GM13976 (cell line): ENCODE results near the gene DISP3.

Source experiments
- DNase-seq: peaks from one replicate; pipeline ENCODE4 v3.0.0; 2012; ENCODE audit warnings: low spot score
- in situ Hi-C: fragments of 300-500 bp; cut with MboI; formaldehyde crosslinking; loops from one replicate; pipeline ENCODE4 v1.12.0; 2022; ENCODE audit warnings: low sequenced_read_pairs, mixed read lengths, inconsistent platforms; ENCODE audit not compliant: unreplicated experiment
- TF ChIP-seq, protein P1 (sequence below): IDR thresholded peaks from 2 replicates; pipeline ENCODE4 v1.5.1; 2012; ENCODE audit warnings: borderline replicate concordance, mild to moderate bottlenecking; ENCODE audit not compliant: insufficient read depth; ENCODE audit errors: extremely low read depth, missing control alignments, control extremely low read depth

Gene DISP3

DNA sequence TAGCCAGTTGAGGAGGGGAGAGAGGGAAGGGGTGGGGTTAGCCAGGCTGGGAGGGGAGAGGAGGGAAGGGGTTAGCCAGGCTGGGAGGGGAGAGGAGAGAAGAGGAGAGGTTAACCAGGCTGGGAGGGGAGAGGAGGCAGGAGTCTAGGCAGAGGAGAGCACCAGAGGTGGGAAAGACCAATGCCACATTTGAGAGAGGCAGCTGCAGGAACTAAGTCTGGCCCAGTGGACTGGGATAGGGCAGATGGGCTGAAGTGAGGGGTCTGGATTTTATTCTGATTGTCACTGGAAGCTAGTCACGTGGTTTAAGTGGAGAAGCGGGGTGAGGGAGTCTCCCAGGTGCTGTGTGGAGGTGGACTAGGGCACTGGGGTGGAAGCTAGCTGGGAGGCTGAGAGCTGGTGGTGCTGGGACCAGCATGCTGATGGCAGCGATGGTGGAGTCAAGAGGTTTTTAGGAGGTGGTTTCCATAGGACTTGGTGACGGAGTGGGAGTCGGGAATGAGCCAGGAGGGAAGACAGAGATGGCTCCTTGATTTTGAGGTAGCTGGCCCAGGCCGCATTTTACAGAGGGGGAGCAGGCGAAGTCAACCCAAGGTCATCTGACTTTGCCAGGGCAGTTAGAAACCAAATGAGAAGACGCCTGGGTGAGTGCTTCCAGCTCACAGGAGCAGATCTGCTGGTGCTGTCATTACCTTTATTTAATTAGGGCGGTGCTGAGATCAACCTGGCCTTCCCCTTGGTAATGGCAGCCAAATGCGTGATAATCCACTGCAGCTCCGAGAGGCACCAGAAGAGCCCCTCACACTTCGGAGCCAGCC is 42.8 kb downstream of the DISP3 start:
- TF ChIP-seq, protein P1, sequence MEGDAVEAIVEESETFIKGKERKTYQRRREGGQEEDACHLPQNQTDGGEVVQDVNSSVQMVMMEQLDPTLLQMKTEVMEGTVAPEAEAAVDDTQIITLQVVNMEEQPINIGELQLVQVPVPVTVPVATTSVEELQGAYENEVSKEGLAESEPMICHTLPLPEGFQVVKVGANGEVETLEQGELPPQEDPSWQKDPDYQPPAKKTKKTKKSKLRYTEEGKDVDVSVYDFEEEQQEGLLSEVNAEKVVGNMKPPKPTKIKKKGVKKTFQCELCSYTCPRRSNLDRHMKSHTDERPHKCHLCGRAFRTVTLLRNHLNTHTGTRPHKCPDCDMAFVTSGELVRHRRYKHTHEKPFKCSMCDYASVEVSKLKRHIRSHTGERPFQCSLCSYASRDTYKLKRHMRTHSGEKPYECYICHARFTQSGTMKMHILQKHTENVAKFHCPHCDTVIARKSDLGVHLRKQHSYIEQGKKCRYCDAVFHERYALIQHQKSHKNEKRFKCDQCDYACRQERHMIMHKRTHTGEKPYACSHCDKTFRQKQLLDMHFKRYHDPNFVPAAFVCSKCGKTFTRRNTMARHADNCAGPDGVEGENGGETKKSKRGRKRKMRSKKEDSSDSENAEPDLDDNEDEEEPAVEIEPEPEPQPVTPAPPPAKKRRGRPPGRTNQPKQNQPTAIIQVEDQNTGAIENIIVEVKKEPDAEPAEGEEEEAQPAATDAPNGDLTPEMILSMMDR: no peak
- DNase-seq: no peak
- in situ Hi-C loops: no loop called here

DNA sequence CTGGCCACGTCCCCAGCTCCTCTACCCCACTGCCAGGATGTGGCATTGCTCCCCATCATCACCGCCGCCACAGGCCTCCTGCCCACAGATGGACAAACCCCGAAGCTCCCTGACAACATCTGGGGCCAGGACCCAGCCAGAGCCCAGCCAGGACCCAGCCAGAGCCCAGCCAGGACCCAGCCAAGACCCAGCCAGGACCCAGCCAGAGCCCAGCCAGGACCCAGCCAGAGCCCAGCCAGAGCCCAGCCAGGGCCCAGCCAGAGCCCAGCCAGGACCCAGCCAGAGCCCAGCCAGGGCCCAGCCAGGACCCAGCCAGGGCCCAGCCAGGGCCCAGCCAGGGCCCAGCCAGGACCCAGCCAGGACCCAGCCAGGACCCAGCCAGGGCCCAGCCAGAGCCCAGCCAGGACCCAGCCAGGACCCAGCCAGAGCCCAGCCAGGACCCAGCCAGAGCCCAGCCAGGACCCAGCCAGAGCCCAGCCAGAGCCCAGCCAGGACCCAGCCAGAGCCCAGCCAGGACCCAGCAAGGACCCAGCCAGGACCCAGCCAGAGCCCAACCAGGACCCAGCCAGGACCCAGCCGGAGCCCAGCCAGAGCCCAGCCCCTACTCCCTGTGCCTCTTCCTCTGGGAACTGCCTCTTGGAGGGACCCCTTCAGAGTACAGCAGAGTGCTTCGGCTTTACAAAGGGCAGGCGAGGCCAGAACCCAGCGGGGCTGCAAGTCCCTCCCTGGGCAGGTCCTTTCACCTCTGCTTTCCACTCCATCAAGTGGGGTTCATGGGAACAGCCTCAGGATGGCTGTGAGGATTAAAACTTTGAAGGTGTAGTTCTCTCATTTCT is 43.7 kb downstream of the DISP3 start:
- no peak for DNase-seq
- TF ChIP-seq, protein P1: no peak
- in situ Hi-C loops: no loop called here

DNA sequence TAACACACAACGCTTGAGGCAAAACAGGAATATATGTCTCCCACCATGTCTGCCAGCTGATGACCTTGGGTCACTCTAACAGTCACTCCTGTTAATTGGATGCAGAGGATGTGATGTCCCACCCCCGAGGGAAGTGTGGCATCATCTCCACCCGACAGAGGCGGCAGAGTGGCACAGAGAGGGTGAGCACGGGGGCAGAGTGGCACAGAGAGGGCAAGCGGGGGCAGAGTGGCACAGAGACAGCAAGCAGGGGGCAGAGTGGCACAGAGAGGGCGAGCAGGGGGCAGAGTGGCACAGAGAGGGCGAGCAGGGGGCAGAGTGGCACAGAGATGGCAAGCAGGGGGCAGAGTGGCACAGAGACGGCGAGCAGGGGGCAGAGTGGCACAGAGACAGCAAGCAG is 44.3 kb downstream of the DISP3 start:
- no peak for DNase-seq
- in situ Hi-C loops: no loop called here
- TF ChIP-seq, protein P1: no peak

DNA sequence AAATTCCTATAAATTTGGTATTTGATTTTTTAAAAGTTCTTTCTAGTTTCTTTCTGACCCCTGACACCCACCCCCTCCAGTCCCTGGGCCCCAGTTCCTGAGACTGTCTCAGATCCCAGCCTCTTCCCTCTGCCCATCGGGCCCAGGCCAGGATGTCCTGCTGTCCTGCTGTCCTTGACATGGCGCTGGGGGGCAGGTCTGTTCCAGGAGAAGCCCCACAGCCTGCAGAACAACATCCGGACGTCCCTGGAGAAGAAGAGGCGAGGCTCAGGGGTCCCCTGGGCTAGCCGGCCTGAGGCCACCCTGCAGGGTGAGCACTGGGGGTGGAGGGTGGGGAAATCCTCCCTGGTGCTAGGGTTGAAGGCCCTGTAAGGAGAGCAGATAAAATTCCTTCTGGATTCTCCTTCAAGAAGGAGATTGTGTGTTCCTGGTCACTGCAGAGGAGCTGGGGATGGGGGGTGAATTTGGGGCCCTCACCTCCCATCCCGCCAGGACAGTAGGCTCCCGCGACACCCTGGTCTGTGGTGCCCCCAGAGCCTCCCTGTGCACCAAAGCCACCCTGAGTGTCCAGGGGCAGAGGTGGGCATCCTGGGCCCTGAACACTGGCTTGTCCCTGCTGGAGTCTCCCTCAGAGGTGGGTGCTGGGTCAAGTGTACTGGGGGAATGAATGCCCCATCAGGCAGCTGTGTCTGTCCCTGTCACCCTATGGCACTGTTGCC is 45.0 kb downstream of the DISP3 start:
- TF ChIP-seq, protein P1: no peak
- in situ Hi-C loops: no loop called here
- no peak for DNase-seq

DNA sequence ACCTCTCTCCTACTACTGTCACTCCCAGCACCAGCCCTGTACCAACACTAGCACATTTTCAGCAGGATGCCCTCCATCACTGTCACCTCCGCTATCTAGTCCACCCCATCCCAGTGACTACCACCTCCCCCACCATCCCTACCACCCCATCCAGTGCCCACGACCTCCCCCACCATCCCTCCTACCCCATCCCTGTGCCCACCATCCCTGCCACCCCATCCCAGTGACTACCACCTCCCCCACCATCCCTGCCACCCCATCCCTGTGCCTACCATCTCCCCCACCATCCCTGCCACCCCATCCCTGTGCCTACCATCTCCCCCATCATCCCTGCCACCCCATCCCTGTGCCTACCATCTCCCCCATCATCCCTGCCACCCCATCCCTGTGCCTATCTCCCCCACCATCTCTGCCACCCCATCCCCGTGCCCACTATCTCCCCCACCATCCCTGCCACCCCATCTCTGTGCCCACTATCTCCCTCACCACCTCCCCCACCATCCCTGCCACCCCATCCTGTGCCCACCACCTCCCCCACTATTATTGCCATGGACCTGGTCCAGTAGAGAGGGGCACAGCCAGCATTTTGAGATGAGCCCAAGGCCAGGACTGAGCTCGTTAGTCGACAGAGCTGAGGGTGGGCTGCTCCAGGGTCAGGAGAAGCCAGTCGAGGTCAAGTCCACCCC is 45.7 kb downstream of the DISP3 start:
- TF ChIP-seq, protein P1: no peak
- in situ Hi-C loops: no loop called here
- no peak for DNase-seq

DNA sequence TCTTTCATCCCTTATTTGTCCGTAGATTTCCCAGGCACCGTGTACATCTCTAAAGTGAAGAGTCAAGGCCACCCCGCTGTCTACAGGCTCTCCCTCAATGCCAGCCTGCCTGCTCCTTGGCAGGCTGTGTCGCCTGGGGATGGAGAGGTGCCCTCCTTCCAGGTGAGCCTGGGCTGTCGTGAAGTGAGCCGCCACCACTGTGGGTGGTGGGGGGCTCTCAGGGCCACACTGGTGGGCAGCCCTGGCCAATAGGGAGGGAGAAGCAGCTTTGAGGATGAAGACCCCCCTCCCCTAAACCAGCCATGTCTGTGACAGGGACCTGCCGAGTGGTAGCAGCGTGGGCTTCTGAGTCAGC is 46.2 kb downstream of the DISP3 start:
- in situ Hi-C loops: no loop called here
- no peak for DNase-seq
- TF ChIP-seq, protein P1: no peak
